Hepatocyte (in vitro differentiated cells): Measurements from ENCODE around the gene RTN4R.

Source experiments
- EZH2 ChIP-seq: fragments of 200-600 bp; sonication (generic); IDR thresholded peaks from 2 replicates; pipeline ENCODE4 v1.6.1; 2016; ENCODE audit warnings: antibody characterized with exemption, mild to moderate bottlenecking, borderline replicate concordance
- TF ChIP-seq, protein P1 (sequence below): fragments of 200-600 bp; sonication (generic); IDR thresholded peaks from 2 replicates; pipeline ENCODE4 v1.5.1; 2016; ENCODE audit warnings: antibody characterized with exemption, mild to moderate bottlenecking; ENCODE audit not compliant: poor library complexity

DNA sequence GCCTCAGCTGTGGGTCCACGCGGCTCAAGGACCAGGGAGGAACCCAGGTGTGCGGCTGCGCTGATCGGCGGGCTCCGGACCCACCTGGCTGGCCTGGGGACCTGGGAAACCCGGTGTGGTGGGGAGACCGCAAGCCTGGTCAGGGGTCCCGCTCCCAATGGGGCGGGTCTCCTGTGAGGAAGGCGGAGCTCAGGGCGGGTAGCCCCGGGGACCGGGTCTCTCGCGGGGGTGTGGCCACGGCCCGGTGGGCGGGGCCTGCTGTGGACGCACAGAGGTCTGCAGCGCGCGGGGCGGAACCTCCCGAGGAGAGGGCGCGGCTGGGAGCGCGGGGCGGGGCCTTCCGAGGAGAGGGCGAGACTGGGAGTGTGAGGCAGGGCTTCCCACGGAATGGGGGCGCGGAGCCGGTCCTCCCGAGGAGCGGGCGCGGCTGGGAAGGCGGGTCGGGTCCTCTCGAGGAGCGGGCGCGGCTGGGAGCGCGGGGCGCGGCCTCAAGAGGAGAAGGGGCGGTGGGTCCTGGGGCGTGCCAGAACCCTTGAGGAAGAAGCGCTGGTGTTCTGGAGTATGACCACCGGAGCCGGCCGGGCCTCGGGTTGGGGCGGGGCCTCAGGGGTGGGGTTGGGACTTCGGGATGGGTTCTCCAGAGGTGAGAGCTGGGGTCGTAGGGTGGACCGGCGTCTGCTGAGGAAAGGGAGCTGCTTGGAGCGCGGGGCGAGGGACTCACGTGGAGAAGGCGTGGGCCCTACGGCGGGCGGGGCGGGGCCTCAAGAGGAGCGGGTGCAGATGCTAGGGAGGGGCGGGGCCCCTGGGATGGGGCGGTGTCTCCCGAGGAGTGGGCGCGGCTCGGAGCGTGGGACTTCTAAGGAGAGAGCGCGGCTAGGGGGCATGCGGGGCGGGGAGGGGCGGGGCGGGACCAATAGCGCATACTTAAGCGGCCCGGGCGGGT is 31.0 kb upstream of the RTN4R start:
- TF ChIP-seq EZH2 = no peak
- TF ChIP-seq, protein P1, sequence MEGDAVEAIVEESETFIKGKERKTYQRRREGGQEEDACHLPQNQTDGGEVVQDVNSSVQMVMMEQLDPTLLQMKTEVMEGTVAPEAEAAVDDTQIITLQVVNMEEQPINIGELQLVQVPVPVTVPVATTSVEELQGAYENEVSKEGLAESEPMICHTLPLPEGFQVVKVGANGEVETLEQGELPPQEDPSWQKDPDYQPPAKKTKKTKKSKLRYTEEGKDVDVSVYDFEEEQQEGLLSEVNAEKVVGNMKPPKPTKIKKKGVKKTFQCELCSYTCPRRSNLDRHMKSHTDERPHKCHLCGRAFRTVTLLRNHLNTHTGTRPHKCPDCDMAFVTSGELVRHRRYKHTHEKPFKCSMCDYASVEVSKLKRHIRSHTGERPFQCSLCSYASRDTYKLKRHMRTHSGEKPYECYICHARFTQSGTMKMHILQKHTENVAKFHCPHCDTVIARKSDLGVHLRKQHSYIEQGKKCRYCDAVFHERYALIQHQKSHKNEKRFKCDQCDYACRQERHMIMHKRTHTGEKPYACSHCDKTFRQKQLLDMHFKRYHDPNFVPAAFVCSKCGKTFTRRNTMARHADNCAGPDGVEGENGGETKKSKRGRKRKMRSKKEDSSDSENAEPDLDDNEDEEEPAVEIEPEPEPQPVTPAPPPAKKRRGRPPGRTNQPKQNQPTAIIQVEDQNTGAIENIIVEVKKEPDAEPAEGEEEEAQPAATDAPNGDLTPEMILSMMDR = no peak
